Ovary (tissue), 9 donors: Measurements from ENCODE around the gene CENPL. TPM values are rescaled to one million over a fixed set of nuclear protein-coding genes. Genes with fewer than 3 reads are reported as not detected.
"Not testable (repeated sequence)": the region's sequence is repeated elsewhere in the genome, so short reads cannot be mapped to it uniquely, and the experiment has no call there.

Experiments
- DNase-seq, 5 donors: peaks; one replicate each; pipeline ENCODE4 v3.0.0-alpha.2; 2019 to 2020
- H3K27ac ChIP-seq, 2 donors: fragments of 200-600 bp; one replicate each; pipeline versions ENCODE4 v1.5.1 to v1.8.0; 2019 to 2022
- H3K27me3 ChIP-seq: fragments of 200-600 bp; one replicate; pipeline ENCODE4 v1.8.0; 2022
- H3K36me3 ChIP-seq: fragments of 200-600 bp; sonication (generic); one replicate; pipeline ENCODE4 v1.5.1; 2019
- H3K4me1 ChIP-seq: one replicate; pipeline ENCODE4 v1.8.1; 2013; ENCODE audit warnings: mild to moderate bottlenecking, moderate library complexity; ENCODE audit not compliant: insufficient read depth
- H3K4me3 ChIP-seq: fragments of 200-600 bp; sonication (generic); one replicate; pipeline ENCODE4 v1.5.1; 2017
- H3K9me3 ChIP-seq, 2 donors: fragments of 200-600 bp in 1 of 2; sonication (generic) in 1 of 2; one replicate each; pipeline versions ENCODE4 v1.5.1 to v1.8.1; 2013 to 2019; ENCODE audit warnings: mild to moderate bottlenecking in 1 of 2, moderate library complexity in 1 of 2
- EP300 ChIP-seq: sonication (generic); formaldehyde crosslinking; IDR thresholded peaks from one replicate; pipeline ENCODE4 v1.6.1; 2017; ENCODE audit warnings: antibody characterized with exemption
- POLR2A ChIP-seq: fragments of 450-650 bp; IDR thresholded peaks from one replicate; pipeline ENCODE4 v1.6.1; 2017; ENCODE audit warnings: antibody characterized with exemption, mild to moderate bottlenecking, moderate library complexity
- WGBS, 3 donors: extraction: QIAGEN DNeasy Blood & Tissue Kit in 1 of 3; methylation state at CpG; one replicate each; pipeline versions ENCODE4 v1.1.5 to v1.1.7; 2013 to 2017; 5-methylcytosine and 5-hydroxymethylcytosine counted together
- intact Hi-C, 4 donors: fragments of 100-400 bp; cut with DNase I; formaldehyde crosslinking; loops; one replicate each; pipeline versions ENCODE4 v1.11.0 to v1.15.1; 2022 to 2023
- polyA plus RNA-seq, 2 donors: library from polyadenylated mRNA; stranded (reverse); fragments of 200-250 nt in 1 of 2; fragments of 350-450 nt in 1 of 2; fragmentation: Illumina TruSeq in 1 of 2; extraction: RNeasy Lipid Tissue Mini Kit (QIAGEN cat#74804) in 1 of 2; gene quantifications; one replicate each; pipeline ENCODE4 v1.2.3, GENCODE V29; 2013 to 2014
- total RNA-seq, 7 donors: library from RNA; depleted of rRNA in 2 of 7; stranded (reverse); fragments of >200 nt in 2 of 7; fragmentation: NEBNext Ultra II Directional in 3 of 7; extraction: Animal tissue kit (Norgen Biotek cat#: 25700) in 3 of 7; gene quantifications; one replicate each; pipeline versions ENCODE4 v1.1.0 to v1.2.4, GENCODE V29; 2016 to 2023
- TF ChIP-seq, protein P1 (sequence below), 3 donors: fragments of 450-650 bp in 2 of 3; fragments of 200-600 bp in 1 of 3; IDR thresholded peaks; one replicate each; pipeline versions ENCODE4 v1.5.1 to v1.8.0; 2016 to 2022; ENCODE audit warnings: antibody characterized with exemption in 3 of 3, mild to moderate bottlenecking in 1 of 3
- donor health status: DM: no; HTN: no; CAD: no; lungs with moderate emphysema.
- donor health status: DM: no; HTN: no; CAD: no.
- donor health status: Bipolar disorder and iron deficiency.
- donor health status: DM: yes; HTN: yes; CAD: no.
- donor health status: DM: no; HTN: no; CAD: no.
- donor health status: DM: yes; HTN: yes; CAD: no.

The CENPL gene
- total and polyA plus RNA-seq, 9 donors, result 1.1 to 5.6 (median 3.1) TPM

DNA sequence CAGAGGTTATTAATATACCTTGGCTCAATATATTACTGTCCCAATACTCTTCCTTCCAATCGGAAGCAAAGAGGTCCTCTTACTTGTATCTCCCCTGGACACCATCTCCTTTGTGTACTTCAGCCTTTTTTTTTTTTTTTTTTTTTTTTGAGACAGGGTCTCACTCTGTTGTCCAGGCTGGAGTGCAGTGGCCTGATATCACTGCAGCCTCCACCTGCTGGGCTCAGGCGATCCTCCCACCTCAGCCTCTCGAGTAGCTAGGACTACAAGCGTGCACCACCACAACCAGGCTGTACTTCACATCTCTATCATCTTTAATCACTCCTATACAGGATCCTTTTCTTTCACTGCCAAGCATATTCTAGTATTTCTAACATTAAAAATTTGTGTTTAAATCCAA, 3.0 kb downstream of the CENPL start:
- no peak for TF ChIP-seq POLR2A
- TF ChIP-seq, protein P1, sequence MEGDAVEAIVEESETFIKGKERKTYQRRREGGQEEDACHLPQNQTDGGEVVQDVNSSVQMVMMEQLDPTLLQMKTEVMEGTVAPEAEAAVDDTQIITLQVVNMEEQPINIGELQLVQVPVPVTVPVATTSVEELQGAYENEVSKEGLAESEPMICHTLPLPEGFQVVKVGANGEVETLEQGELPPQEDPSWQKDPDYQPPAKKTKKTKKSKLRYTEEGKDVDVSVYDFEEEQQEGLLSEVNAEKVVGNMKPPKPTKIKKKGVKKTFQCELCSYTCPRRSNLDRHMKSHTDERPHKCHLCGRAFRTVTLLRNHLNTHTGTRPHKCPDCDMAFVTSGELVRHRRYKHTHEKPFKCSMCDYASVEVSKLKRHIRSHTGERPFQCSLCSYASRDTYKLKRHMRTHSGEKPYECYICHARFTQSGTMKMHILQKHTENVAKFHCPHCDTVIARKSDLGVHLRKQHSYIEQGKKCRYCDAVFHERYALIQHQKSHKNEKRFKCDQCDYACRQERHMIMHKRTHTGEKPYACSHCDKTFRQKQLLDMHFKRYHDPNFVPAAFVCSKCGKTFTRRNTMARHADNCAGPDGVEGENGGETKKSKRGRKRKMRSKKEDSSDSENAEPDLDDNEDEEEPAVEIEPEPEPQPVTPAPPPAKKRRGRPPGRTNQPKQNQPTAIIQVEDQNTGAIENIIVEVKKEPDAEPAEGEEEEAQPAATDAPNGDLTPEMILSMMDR (IDR thresholded peaks at IDR 0.05), result no peak
- no peak for TF ChIP-seq EP300
- H3K4me1 ChIP-seq, result peaks cover 2% of the 10 kb centered on the region
- H3K4me3 ChIP-seq, result no peak overlapping the region
- H3K36me3 ChIP-seq, result no peaks in the 10 kb centered on the region
- H3K27me3 ChIP-seq, result no peaks in the 10 kb centered on the region
- H3K27ac ChIP-seq, result no peak overlapping the region
- H3K9me3 ChIP-seq, result no peaks in the 10 kb centered on the region
- intact Hi-C loops, result loop anchor here in 3 of 4 donors (5.0 to 10.0 kb wide), 3 partner anchors 344 to 407 kb away; partner anchors contain the start of gene PRDX6 (in 1 of the 3)
- whole genome bisulfite sequencing, 3 donors, result 94 to 96% (median 95%) methylated on average over 4 of the region's 4 CpGs
- no peak for DNase-seq

DNA sequence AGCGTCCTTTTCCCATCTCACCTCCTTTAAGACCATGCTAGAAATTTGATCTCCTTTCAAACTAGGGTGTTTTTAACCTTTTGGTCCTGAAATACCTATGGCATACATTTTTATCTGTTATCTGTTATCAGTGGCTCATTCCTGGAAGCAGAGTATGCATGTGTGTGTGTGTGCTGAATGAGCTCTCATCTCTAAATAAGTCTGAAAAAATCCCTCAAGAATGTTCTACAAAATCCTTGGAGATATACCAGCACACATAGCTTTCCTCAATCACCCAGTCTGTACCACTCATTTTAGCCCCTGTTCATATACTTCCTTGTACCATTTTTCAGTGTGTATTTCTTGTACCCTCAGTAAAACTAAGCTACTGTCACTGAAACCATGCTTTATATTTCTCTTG, 6.2 kb downstream of the CENPL start:
- H3K27ac ChIP-seq, result no peak overlapping the region
- TF ChIP-seq, protein P1 (IDR thresholded peaks at IDR 0.05), result no peak
- TF ChIP-seq POLR2A, result no peak
- no peak for TF ChIP-seq EP300
- intact Hi-C loops, result no loop called here
- H3K27me3 ChIP-seq, result no peaks in the 10 kb centered on the region
- H3K4me1 ChIP-seq, result no peaks in the 10 kb centered on the region
- no peak overlapping the region for H3K4me3 ChIP-seq
- H3K36me3 ChIP-seq, result no peaks in the 10 kb centered on the region
- no peaks in the 10 kb centered on the region for H3K9me3 ChIP-seq
- WGBS, 3 donors, result 68 to 90% (median 75%) methylated on average over 1 of the region's 1 CpG
- DNase-seq, result no peak

DNA sequence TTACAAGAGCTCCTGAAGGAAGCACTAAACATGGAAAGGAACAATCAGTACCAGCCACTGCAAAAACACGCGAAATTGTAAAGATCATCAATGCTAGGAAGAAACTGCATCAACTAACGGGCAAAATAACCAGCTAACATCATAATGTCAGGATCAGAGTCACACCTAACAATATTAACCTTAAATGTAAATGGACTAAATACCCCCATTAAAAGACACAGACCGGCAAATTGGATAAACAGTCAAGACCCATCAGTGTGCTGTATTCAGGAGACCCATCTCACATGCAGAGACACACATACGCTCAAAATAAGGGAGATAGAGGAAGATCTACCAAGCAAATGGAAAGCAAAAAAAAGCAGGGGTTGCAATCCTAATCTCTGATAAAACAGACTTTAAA, 11.0 kb downstream of the CENPL start:
- DNase-seq, H3K36me3 ChIP-seq, H3K27ac ChIP-seq, H3K27me3 ChIP-seq, H3K9me3 ChIP-seq, H3K4me1 ChIP-seq, intact Hi-C loops, H3K4me3 ChIP-seq: not testable (repeated sequence)
- WGBS, 3 donors, result 96 to 97% (median 97%) methylated on average over 5 of the region's 5 CpGs

DNA sequence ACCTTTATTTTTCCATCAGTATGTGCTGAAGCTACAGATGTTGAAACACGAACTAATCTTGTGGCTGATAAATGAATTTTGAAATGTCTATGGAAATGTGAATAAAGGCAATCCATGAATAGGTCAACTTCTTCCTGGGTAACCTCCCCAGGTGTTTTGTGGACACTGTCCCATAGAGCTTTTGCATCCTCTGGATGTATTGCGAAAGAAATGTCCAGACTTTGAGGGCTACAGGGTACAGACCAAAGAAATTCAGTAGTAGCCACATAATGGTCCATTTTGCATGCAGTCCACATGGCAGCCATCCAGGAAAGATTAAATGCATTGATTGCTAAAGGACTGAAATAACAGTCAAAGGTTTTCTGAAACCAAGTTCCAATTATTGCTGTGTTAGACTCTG, 21.7 kb downstream of the CENPL start:
- 89 to 95% (median 93%) methylated on average over 2 of the region's 2 CpGs for WGBS, 3 donors
- Histone ChIP-seq H3K27me3 (no peaks in the 10 kb centered on the region), H3K4me3 (no peak overlapping the region), H3K4me1 (no peaks in the 10 kb centered on the region), H3K9me3 (no peaks in the 10 kb centered on the region), H3K27ac (no peak overlapping the region), H3K36me3 (no peaks in the 10 kb centered on the region)
- intact Hi-C loops, result no loop called here
- no peak for DNase-seq
- TF ChIP-seq, protein P1 (IDR thresholded peaks at IDR 0.05), result no peak
- no peak for TF ChIP-seq EP300
- TF ChIP-seq POLR2A, result no peak

DNA sequence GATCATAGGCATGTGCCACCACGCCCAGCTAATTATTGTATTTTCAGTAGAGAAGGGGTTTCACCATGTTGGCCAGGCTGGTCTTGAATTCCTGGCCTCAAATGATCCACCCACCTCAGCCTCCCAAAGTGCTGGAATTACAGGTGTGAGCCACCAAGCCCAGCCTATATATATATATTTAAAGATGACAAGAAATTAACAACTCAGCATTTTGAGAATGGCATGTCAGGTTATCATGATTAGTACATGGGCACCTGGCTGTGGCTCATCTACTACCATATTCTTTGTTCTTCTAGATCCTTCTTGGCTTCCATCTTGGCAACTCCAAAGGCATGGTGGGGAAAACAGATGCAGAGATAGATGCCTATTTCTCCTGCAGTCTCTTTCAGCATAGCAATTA, 24.7 kb downstream of the CENPL start:
- DNase-seq, H3K9me3 ChIP-seq, intact Hi-C loops, H3K27ac ChIP-seq, H3K27me3 ChIP-seq, H3K4me1 ChIP-seq, H3K4me3 ChIP-seq, H3K36me3 ChIP-seq: not testable (repeated sequence)
- 94 to 98% (median 95%) methylated on average over 1 of the region's 1 CpG for WGBS, 3 donors

DNA sequence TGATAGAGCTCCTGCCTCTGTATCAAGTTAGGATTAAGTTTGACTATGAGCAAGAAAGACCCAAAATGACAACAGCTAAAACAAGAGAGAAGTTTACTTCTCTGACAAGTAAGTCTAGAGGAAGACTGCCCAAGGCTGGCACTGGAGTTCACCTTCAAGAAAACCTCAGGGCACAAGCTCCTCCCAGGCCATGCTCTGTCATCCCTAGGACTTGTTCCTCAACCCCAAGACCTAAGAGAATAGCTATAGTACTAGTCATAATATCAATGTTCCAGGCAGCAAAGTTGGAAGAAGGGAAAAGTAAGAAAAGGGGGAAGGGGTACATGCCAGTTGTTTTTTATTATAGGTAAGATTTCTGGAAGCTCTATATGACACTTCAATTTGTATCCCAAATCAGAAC, 26.6 kb downstream of the CENPL start:
- H3K9me3 ChIP-seq, result no peaks in the 10 kb centered on the region
- H3K4me3 ChIP-seq, result no peak overlapping the region
- no peak overlapping the region for H3K27ac ChIP-seq
- no peaks in the 10 kb centered on the region for H3K36me3 ChIP-seq
- intact Hi-C loops, result no loop called here
- DNase-seq, result no peak
- H3K4me1 ChIP-seq, result no peaks in the 10 kb centered on the region
- no peaks in the 10 kb centered on the region for H3K27me3 ChIP-seq
- no peak for TF ChIP-seq EP300
- TF ChIP-seq, protein P1 (IDR thresholded peaks at IDR 0.05), result no peak
- no peak for TF ChIP-seq POLR2A
